Neural cell (in vitro differentiated cells): Measurements from ENCODE around the gene THUMPD3. TPM values are rescaled to one million over a fixed set of nuclear protein-coding genes. Genes with fewer than 3 reads are reported as not detected.

ENCODE experiments used
- H2AFZ ChIP-seq: fragments of 200-600, 300-800 bp; sonication (generic), shearing (Covaris generic); 2 replicates; pipeline ENCODE4 v1.6.0; 2014; ENCODE audit warnings: low read depth, mild to moderate bottlenecking, antibody characterized with exemption, low read length, moderate library complexity
- H3F3A ChIP-seq: fragments of 200-600 bp; shearing (Covaris generic); 2 replicates; pipeline ENCODE4 v1.6.1; 2016; ENCODE audit warnings: mild to moderate bottlenecking, moderate library complexity, mixed read lengths, antibody characterized with exemption, low read length; ENCODE audit not compliant: insufficient read depth, poor library complexity, severe bottlenecking
- H3K27ac ChIP-seq: fragments of 200-600, 300-800 bp; sonication (generic), shearing (Covaris generic); 2 replicates; pipeline ENCODE4 v1.5.1; 2014; ENCODE audit warnings: mild to moderate bottlenecking, low read length, moderate library complexity
- H3K27me3 ChIP-seq: fragments of 300-800, 200-600 bp; sonication (generic), shearing (Covaris generic); 2 replicates; pipeline ENCODE4 v1.6.0; 2014; ENCODE audit warnings: mild to moderate bottlenecking, low read depth, low read length, moderate library complexity; ENCODE audit not compliant: insufficient read depth
- H3K36me3 ChIP-seq: fragments of 300-800, 200-600 bp; sonication (generic), shearing (Covaris generic); 2 replicates; pipeline ENCODE4 v1.5.1; 2014; ENCODE audit warnings: mild to moderate bottlenecking, antibody characterized with exemption, low read length, moderate library complexity; ENCODE audit not compliant: insufficient read depth
- H3K4me2 ChIP-seq: fragments of 300-800, 200-600 bp; sonication (generic), shearing (Covaris generic); 2 replicates; pipeline ENCODE4 v1.6.0; 2014; ENCODE audit warnings: mild to moderate bottlenecking, low read length
- H3K4me3 ChIP-seq: fragments of 300-800, 200-600 bp; sonication (generic), shearing (Covaris generic); 2 replicates; pipeline ENCODE4 v1.5.1; 2014; ENCODE audit warnings: mild to moderate bottlenecking, low read length, moderate library complexity
- H3K79me2 ChIP-seq: fragments of 200-600 bp; shearing (Covaris generic); replicated peaks from 2 replicates; pipeline ENCODE4 v1.6.0; 2014; ENCODE audit warnings: mild to moderate bottlenecking, low read length, moderate library complexity; ENCODE audit not compliant: insufficient read depth
- H3K9ac ChIP-seq: fragments of 300-800, 200-600 bp; sonication (generic), shearing (Covaris generic); 2 replicates; pipeline ENCODE4 v1.6.1; 2016; ENCODE audit warnings: mild to moderate bottlenecking, low read length, mixed read lengths
- H3K9me2 ChIP-seq: fragments of 200-600 bp; shearing (Covaris generic); 2 replicates; pipeline ENCODE4 v1.6.1; 2016; ENCODE audit warnings: mild to moderate bottlenecking, low read length, mixed read lengths; ENCODE audit not compliant: insufficient read depth
- H3K9me3 ChIP-seq: fragments of 200-600, 300-800 bp; sonication (generic), shearing (Covaris generic); 2 replicates; pipeline ENCODE4 v1.6.1; 2016; ENCODE audit warnings: mild to moderate bottlenecking, mixed run types, low read length, moderate library complexity, mixed read lengths
- H4K20me1 ChIP-seq: fragments of 200-600 bp; shearing (Covaris generic); 2 replicates; pipeline ENCODE4 v1.6.1; 2016; ENCODE audit warnings: mild to moderate bottlenecking, mixed run types; ENCODE audit not compliant: insufficient read depth
- EP300 ChIP-seq: fragments of 450-650 bp; conservative IDR thresholded peaks from 2 replicates; pipeline ENCODE4 v1.6.1; 2014; ENCODE audit warnings: antibody characterized with exemption, mild to moderate bottlenecking, moderate library complexity; ENCODE audit not compliant: poor library complexity, severe bottlenecking
- EZH2 ChIP-seq: fragments of 200-600, 300-800 bp; shearing (Covaris generic), sonication (generic); IDR thresholded peaks from 2 replicates; pipeline ENCODE4 v1.6.1; 2014; ENCODE audit warnings: antibody characterized with exemption, low read length, borderline replicate concordance, mild to moderate bottlenecking; ENCODE audit not compliant: insufficient read depth, poor library complexity, severe bottlenecking
- MXI1 ChIP-seq: fragments of 450-650 bp; conservative IDR thresholded peaks from 2 replicates; pipeline ENCODE4 v1.6.1; 2014; ENCODE audit warnings: antibody characterized with exemption, mild to moderate bottlenecking; ENCODE audit not compliant: poor library complexity, severe bottlenecking
- POLR2AphosphoS5 ChIP-seq: IDR thresholded peaks from 2 replicates; pipeline ENCODE4 v1.6.1; 2012
- RAD21 ChIP-seq: fragments of 450-650 bp; conservative IDR thresholded peaks from 2 replicates; pipeline ENCODE4 v1.6.1; 2014; ENCODE audit warnings: antibody characterized with exemption, mild to moderate bottlenecking, moderate library complexity
- SMC3 ChIP-seq: fragments of 450-650 bp; conservative IDR thresholded peaks from 2 replicates; pipeline ENCODE4 v1.6.1; 2014; ENCODE audit warnings: antibody characterized with exemption, mild to moderate bottlenecking, moderate library complexity; ENCODE audit not compliant: poor library complexity
- TAF1 ChIP-seq: IDR thresholded peaks from 2 replicates; pipeline ENCODE4 v1.6.1; 2012; ENCODE audit warnings: low read depth
- polyA plus RNA-seq: library from polyadenylated mRNA; depleted of rRNA; stranded (reverse); fragments of >200 nt; gene quantifications from 2 replicates; pipeline ENCODE4 v1.2.3, GENCODE V29; 2014
- TF ChIP-seq, protein P1 (sequence below): fragments of 450-650 bp; IDR thresholded peaks from 2 replicates; pipeline ENCODE4 v1.5.1; 2014; ENCODE audit warnings: antibody characterized with exemption, mild to moderate bottlenecking, moderate library complexity; ENCODE audit not compliant: poor library complexity, severe bottlenecking
- TF ChIP-seq, protein P2 (sequence below): IDR thresholded peaks from 2 replicates; pipeline ENCODE4 v1.6.1; 2012; ENCODE audit warnings: borderline replicate concordance

The THUMPD3 gene
- polyA plus RNA-seq, 1 donor from 2014 or later = 32.6 TPM

DNA sequence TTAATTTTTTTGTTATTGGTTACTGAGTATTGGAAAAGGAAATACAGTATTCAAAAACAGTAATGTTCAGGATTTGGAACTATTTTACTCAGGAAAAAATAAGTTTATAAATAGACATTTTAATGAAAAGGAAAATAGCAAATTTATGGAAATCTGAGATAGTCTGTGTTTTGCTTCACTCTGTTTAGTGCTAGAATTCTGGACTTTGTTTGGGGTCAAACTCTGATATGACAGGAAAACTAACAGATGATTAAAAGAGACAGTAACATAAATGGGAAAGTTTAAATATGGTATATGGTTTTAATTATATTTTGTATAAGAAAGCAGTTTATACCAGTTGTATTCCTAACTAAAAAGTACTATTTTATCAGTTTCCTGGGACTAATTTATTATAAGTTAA, 52.0 kb downstream of the THUMPD3 start:
- H4K20me1 ChIP-seq = no peaks in the 10 kb centered on the region
- H3K79me2 ChIP-seq = peaks cover 88% of the 10 kb centered on the region
- no peak overlapping the region for H2AFZ ChIP-seq
- no peaks in the 10 kb centered on the region for H3K36me3 ChIP-seq
- H3K27ac ChIP-seq = no peak overlapping the region
- H3K4me3 ChIP-seq = no peak overlapping the region
- no peak overlapping the region for H3K4me2 ChIP-seq
- no peaks in the 10 kb centered on the region for H3K9me2 ChIP-seq
- no peak overlapping the region for H3K9ac ChIP-seq
- no peaks in the 10 kb centered on the region for H3F3A ChIP-seq
- peaks cover 4% of the 10 kb centered on the region for H3K9me3 ChIP-seq
- no peak for TF ChIP-seq EP300
- no peak for TF ChIP-seq EZH2
- TF ChIP-seq SMC3 = no peak
- TF ChIP-seq MXI1 = no peak
- no peak for TF ChIP-seq TAF1
- TF ChIP-seq, protein P1, sequence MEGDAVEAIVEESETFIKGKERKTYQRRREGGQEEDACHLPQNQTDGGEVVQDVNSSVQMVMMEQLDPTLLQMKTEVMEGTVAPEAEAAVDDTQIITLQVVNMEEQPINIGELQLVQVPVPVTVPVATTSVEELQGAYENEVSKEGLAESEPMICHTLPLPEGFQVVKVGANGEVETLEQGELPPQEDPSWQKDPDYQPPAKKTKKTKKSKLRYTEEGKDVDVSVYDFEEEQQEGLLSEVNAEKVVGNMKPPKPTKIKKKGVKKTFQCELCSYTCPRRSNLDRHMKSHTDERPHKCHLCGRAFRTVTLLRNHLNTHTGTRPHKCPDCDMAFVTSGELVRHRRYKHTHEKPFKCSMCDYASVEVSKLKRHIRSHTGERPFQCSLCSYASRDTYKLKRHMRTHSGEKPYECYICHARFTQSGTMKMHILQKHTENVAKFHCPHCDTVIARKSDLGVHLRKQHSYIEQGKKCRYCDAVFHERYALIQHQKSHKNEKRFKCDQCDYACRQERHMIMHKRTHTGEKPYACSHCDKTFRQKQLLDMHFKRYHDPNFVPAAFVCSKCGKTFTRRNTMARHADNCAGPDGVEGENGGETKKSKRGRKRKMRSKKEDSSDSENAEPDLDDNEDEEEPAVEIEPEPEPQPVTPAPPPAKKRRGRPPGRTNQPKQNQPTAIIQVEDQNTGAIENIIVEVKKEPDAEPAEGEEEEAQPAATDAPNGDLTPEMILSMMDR = no peak
- TF ChIP-seq RAD21 = no peak
- TF ChIP-seq, protein P2, sequence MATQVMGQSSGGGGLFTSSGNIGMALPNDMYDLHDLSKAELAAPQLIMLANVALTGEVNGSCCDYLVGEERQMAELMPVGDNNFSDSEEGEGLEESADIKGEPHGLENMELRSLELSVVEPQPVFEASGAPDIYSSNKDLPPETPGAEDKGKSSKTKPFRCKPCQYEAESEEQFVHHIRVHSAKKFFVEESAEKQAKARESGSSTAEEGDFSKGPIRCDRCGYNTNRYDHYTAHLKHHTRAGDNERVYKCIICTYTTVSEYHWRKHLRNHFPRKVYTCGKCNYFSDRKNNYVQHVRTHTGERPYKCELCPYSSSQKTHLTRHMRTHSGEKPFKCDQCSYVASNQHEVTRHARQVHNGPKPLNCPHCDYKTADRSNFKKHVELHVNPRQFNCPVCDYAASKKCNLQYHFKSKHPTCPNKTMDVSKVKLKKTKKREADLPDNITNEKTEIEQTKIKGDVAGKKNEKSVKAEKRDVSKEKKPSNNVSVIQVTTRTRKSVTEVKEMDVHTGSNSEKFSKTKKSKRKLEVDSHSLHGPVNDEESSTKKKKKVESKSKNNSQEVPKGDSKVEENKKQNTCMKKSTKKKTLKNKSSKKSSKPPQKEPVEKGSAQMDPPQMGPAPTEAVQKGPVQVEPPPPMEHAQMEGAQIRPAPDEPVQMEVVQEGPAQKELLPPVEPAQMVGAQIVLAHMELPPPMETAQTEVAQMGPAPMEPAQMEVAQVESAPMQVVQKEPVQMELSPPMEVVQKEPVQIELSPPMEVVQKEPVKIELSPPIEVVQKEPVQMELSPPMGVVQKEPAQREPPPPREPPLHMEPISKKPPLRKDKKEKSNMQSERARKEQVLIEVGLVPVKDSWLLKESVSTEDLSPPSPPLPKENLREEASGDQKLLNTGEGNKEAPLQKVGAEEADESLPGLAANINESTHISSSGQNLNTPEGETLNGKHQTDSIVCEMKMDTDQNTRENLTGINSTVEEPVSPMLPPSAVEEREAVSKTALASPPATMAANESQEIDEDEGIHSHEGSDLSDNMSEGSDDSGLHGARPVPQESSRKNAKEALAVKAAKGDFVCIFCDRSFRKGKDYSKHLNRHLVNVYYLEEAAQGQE = no peak
- TF ChIP-seq POLR2AphosphoS5 = no peak
- H3K27me3 ChIP-seq = no peaks in the 10 kb centered on the region

DNA sequence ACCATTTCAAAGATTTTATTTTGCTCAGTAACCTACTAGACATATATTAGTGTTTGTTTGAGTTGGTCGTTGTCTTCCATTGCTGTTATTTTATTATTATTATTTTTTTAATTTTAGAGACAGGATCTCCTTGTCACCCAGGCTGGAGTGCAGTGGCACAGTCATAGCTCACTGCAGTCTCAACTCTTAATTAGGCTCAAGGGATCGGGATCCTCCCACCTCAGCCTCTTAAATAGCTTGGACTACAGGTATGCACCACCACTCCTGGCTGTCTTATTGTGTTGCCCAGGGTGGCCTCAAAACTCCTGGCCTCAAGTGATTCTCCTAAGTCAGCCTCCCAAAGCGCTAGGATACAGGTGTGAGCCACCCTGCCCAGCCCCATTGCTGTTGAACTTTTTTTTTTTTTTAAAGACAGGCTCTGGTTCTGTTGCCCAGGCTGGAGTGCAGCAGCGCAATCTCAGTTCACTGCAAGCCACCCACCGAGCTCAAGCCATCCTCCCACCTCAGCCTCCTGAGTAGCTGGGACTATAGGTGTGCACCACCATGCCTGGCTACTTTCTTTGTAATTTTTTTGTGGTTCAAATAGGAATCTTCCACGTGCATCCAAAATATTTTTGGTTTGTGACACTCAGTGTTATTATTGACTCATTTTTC, 52.8 kb downstream of the THUMPD3 start:
- Histone ChIP-seq H3K4me3 (no peak overlapping the region), H3K9ac (no peak overlapping the region), H4K20me1 (no peaks in the 10 kb centered on the region), H3K27me3 (no peaks in the 10 kb centered on the region), H3K79me2 (peaks cover 87% of the 10 kb centered on the region), H3K27ac (no peak overlapping the region), H3K4me2 (no peak overlapping the region), H3K9me3 (no peaks in the 10 kb centered on the region), H3K9me2 (no peaks in the 10 kb centered on the region), H2AFZ (no peak overlapping the region), H3K36me3 (no peaks in the 10 kb centered on the region), H3F3A (no peaks in the 10 kb centered on the region)
- TF ChIP-seq EP300 = no peak
- no peak for TF ChIP-seq TAF1
- TF ChIP-seq MXI1 = no peak
- no peak for TF ChIP-seq RAD21
- TF ChIP-seq EZH2 = no peak
- TF ChIP-seq, protein P1 = no peak
- no peak for TF ChIP-seq SMC3
- TF ChIP-seq, protein P2 = no peak
- no peak for TF ChIP-seq POLR2AphosphoS5
